Loucy (cell line): ENCODE data around the gene NOC3L.
A peak's percentile ranks its signal among the peaks of the same experiment; 100 is the strongest.

Experiments
- H2AFZ ChIP-seq: fragments of 200-600 bp; sonication (generic); 2 replicates; pipeline ENCODE4 v1.6.0; 2016; ENCODE audit warnings: antibody characterized with exemption, mild to moderate bottlenecking, low read length, moderate library complexity
- H3F3A ChIP-seq: fragments of 200-600 bp; 2 replicates; pipeline ENCODE4 v1.6.0; 2016; ENCODE audit warnings: antibody characterized with exemption, low read depth, mild to moderate bottlenecking
- H3K27me3 ChIP-seq: fragments of 200-600 bp; sonication (generic); 2 replicates; pipeline ENCODE4 v1.6.1; 2014; ENCODE audit warnings: low read length, mild to moderate bottlenecking; ENCODE audit not compliant: insufficient read depth, poor library complexity, severe bottlenecking
- H3K36me3 ChIP-seq: fragments of 200-600 bp; sonication (generic); 2 replicates; pipeline ENCODE4 v1.6.1; 2016; ENCODE audit warnings: low read length; ENCODE audit not compliant: insufficient read depth
- H3K4me1 ChIP-seq: fragments of 200-600 bp; sonication (generic); 2 replicates; pipeline ENCODE4 v1.5.1; 2014; ENCODE audit warnings: low read length, mild to moderate bottlenecking; ENCODE audit not compliant: insufficient read depth, poor library complexity, severe bottlenecking
- H3K4me2 ChIP-seq: fragments of 200-600 bp; sonication (generic); 2 replicates; pipeline ENCODE4 v1.6.0; 2014; ENCODE audit warnings: antibody characterized with exemption, low read length, low read depth, mild to moderate bottlenecking; ENCODE audit not compliant: poor library complexity, severe bottlenecking
- H3K4me3 ChIP-seq: fragments of 200-600 bp; sonication (generic); 2 replicates; pipeline ENCODE4 v1.5.1; 2014; ENCODE audit warnings: low read length, mild to moderate bottlenecking, mixed read lengths; ENCODE audit not compliant: poor library complexity, severe bottlenecking
- H3K79me2 ChIP-seq: fragments of 200-600 bp; sonication (generic); 2 replicates; pipeline ENCODE4 v1.6.1; 2014; ENCODE audit warnings: low read length; ENCODE audit not compliant: insufficient read depth
- H3K9ac ChIP-seq: fragments of 200-600 bp; sonication (generic); 2 replicates; pipeline ENCODE4 v1.6.0; 2014; ENCODE audit warnings: mild to moderate bottlenecking, low read depth, low read length, moderate library complexity; ENCODE audit not compliant: poor library complexity, severe bottlenecking
- H3K9me2 ChIP-seq: fragments of 200-600 bp; sonication (generic); replicated peaks from 2 replicates; pipeline ENCODE4 v1.6.1; 2016; ENCODE audit warnings: low read depth, low read length, mixed read lengths
- H3K9me3 ChIP-seq: fragments of 200-600 bp; sonication (generic); 2 replicates; pipeline ENCODE4 v1.6.1; 2014; ENCODE audit warnings: mild to moderate bottlenecking, antibody characterized with exemption, low read length, low read depth; ENCODE audit not compliant: insufficient read depth
- H4K20me1 ChIP-seq: fragments of 200-600 bp; sonication (generic); 2 replicates; pipeline ENCODE4 v1.6.0; 2014; ENCODE audit warnings: antibody characterized with exemption, low read length, mild to moderate bottlenecking; ENCODE audit not compliant: insufficient read depth, poor library complexity, severe bottlenecking
- CTCF ChIP-seq: fragments of 200-600 bp; sonication (generic); conservative IDR thresholded peaks from 2 replicates; pipeline ENCODE4 v1.5.1; 2014; ENCODE audit warnings: mild to moderate bottlenecking, antibody characterized with exemption, low read length
- EZH2phosphoT487 ChIP-seq: fragments of 200-600 bp; IDR thresholded peaks from 2 replicates; pipeline ENCODE4 v1.6.1; 2018; ENCODE audit warnings: antibody characterized with exemption, mild to moderate bottlenecking, moderate library complexity, borderline replicate concordance

The NOC3L gene

DNA sequence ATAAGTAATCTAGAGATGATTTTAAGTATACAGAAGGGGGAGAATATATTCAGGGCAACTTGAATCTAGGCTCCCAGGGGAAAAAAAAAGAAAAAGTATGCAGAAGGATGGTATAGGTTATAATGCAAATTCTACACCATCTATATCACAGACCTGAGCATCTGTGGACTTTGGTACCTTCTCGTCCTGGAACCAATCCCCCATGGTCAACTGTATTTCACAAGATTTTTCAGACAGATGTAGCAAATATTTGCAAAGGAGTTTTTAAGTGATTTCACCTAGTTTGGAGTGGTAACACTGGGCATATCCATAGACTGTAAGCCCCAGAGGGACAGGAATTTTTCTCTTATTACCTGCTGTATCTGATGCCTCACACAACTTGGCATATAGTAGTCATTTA, 58.8 kb downstream of the NOC3L start:
- no peaks in the 10 kb centered on the region for H3K36me3 ChIP-seq
- H3K9me3 ChIP-seq = no peaks in the 10 kb centered on the region
- H3K4me2 ChIP-seq = no peak overlapping the region
- H3K9ac ChIP-seq = no peak overlapping the region
- H3K27me3 ChIP-seq = peaks cover 69% of the 10 kb centered on the region
- no peaks in the 10 kb centered on the region for H4K20me1 ChIP-seq
- no peak overlapping the region for H3K4me3 ChIP-seq
- no peaks in the 10 kb centered on the region for H3K9me2 ChIP-seq
- H3K4me1 ChIP-seq = peaks cover 17% of the 10 kb centered on the region
- H3K79me2 ChIP-seq = no peaks in the 10 kb centered on the region
- TF ChIP-seq EZH2phosphoT487 = no peak
- TF ChIP-seq CTCF = no peak
- no peak overlapping the region for H2AFZ ChIP-seq
- no peaks in the 10 kb centered on the region for H3F3A ChIP-seq

DNA sequence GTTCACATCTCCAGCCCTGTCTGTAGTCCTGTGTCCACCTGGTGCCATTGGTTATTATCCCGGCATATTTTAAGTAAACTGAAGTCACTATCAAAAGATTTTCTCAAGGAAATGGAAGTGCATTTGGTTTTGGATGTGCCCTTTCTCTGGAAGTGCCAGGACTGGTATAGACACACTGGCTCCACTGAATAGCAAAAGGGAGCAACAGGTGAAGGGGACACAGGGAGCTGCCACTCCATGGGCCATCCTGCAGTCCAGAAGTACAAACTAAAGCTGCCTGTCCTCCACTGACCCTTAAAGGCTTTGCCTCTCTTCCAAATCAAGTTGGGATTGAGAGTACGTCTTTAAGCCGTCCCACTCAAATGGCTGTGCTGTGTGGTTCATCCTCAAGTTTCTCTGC, 62.7 kb downstream of the NOC3L start:
- Histone ChIP-seq H3K4me2 (peak overlapping the region; percentile 44), H3K4me3 (no peak overlapping the region), H3F3A (no peaks in the 10 kb centered on the region), H2AFZ (no peak overlapping the region), H3K27me3 (peaks cover 73% of the 10 kb centered on the region), H3K79me2 (no peaks in the 10 kb centered on the region), H3K4me1 (peaks cover 21% of the 10 kb centered on the region), H3K9ac (no peak overlapping the region), H3K9me2 (no peaks in the 10 kb centered on the region), H4K20me1 (no peaks in the 10 kb centered on the region), H3K9me3 (no peaks in the 10 kb centered on the region), H3K36me3 (no peaks in the 10 kb centered on the region)
- TF ChIP-seq CTCF = no peak
- no peak for TF ChIP-seq EZH2phosphoT487

DNA sequence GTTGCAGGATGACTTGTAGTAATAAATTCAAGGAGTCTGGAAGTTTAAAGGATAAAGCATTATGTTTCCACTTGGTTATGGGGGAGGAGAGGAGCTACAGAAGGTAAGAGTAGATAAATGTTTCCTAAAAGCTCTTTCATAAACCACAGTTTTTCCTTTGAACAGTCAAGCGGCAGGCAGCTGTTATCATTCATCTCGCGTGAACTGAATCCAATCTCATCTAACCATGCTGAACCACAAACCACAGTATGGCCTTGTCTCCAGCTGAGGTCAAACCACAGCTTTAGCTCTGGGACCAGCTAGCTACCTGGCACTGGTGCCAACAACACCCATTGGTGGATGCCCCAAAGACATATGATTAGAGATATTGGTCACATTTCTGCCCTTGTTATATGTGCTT, 63.3 kb downstream of the NOC3L start:
- Histone ChIP-seq H3K36me3 (no peaks in the 10 kb centered on the region), H3K79me2 (no peaks in the 10 kb centered on the region), H3F3A (no peaks in the 10 kb centered on the region), H3K9ac (no peak overlapping the region), H3K9me3 (no peaks in the 10 kb centered on the region), H3K4me3 (no peak overlapping the region), H3K9me2 (no peaks in the 10 kb centered on the region), H3K4me2 (peak overlapping the region; percentile 47), H2AFZ (no peak overlapping the region), H3K27me3 (peaks cover 68% of the 10 kb centered on the region), H4K20me1 (no peaks in the 10 kb centered on the region), H3K4me1 (peaks cover 21% of the 10 kb centered on the region)
- TF ChIP-seq CTCF (no peak), EZH2phosphoT487 (peak; percentile 94)
